NCI-H526 treated with DMSO at 0.1 percent for 48 hours (cell line): ENCODE results near the gene GPR34.
"Not testable (repeated sequence)": the region's sequence is repeated elsewhere in the genome, so short reads cannot be mapped to it uniquely, and the experiment has no call there.

Experiments
- DNase-seq: peaks from one replicate; lab custom pipeline; 2025; lab: John Stamatoyannopoulos, UW

The GPR34 gene, protein sequence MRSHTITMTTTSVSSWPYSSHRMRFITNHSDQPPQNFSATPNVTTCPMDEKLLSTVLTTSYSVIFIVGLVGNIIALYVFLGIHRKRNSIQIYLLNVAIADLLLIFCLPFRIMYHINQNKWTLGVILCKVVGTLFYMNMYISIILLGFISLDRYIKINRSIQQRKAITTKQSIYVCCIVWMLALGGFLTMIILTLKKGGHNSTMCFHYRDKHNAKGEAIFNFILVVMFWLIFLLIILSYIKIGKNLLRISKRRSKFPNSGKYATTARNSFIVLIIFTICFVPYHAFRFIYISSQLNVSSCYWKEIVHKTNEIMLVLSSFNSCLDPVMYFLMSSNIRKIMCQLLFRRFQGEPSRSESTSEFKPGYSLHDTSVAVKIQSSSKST

DNA sequence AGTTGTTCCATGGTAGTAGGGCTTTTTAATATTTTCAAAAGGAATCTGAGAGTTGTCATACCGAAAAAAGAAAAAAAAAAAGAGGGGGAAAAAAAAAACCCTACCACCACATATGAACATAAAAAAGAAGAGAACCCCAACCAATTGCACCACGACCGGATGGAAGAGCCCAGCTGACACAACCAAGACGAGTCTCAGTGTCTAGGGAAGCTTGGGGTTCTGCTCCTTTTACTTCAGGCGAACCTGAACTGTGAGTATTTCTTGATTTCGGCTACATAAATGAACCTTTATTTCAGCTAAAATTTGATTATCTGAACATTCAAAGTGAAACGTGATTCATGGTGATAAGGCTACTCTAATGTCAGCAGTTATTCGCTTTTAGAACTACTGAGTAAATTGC lies at the start of gene GPR34:
GPR34 (plus strand) TSS at position 139 of the 400 bp plus-strand sequence. CDS start 6,661 bp downstream, outside the sequence.
- no peak for DNase-seq

DNA sequence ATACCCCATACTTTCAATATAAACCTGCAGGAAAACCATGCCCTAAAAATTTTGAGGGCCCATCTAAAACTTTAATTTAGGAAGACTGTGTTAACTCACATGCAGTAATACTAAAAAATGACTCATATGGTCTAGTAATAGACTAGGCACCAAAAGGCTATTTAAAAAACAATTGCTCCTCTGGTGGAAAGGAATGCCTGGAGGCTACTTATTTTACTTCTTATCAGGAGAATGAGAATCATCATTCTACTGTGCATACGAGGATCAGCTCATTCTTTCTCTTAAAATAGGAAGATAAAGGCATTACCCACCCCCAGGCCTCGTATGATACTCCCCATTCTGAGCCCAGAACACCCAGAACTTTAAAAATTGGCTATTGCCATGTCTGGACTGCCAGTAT lies 42.6 kb upstream of the GPR34 start:
- DNase-seq = not testable (repeated sequence)

DNA sequence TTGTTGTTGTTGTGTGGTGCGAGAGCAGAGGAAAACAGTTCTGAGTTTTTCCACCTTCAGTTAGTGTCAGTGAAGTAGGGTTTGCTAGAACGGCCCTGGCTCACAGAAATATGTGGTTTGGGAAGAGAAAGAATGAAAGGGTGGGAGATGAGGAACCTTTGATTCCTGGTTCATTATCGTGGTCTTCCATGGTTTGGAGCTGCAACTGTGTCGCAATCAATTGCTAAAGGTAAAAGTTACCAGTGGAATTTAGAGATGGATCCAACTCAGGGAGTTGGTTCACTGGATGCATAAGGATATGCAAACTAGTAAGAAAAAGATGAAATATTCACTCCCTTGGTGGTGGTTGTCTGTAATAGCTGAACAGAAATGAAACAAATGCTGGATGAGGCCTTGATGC lies 35.6 kb upstream of the GPR34 start:
- DNase-seq = no peak

DNA sequence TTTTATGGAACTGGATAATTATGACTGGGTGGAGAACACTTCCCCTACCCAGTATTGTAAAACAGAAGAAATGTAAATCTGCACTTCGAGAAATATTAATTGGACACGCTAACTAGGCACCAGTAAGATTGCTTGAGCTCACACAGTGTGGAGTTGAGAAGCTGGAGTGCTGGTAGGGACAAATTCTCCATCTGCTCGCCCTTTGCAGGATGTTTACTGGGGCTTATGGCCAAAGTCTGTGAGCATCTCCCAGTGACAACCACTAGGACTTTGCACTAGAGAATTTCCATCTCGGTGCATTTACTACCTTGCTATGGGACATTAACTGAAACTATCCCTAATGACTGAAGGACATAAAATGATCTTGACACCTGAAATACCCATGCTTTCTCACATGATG lies 33.7 kb upstream of the GPR34 start:
- DNase-seq = no peak

DNA sequence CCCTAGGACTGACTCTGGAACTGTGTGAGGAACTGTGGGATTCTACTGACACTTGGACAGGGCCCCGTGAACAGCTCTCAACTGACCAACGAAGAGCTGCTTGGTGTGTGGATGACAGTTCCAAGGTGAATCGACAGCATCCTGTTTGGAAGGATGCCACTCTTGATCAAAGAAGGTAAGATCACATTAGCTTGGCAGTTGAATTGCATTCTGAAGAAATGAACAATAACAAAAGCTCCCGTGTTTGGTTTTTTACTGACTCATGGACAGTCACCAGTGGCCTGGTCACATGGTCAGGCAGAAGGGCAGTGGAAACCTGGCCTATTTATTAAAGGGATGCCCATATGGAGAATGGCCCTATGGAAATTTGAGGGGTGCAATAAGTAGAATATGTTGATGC lies 33.1 kb upstream of the GPR34 start:
- no peak for DNase-seq

DNA sequence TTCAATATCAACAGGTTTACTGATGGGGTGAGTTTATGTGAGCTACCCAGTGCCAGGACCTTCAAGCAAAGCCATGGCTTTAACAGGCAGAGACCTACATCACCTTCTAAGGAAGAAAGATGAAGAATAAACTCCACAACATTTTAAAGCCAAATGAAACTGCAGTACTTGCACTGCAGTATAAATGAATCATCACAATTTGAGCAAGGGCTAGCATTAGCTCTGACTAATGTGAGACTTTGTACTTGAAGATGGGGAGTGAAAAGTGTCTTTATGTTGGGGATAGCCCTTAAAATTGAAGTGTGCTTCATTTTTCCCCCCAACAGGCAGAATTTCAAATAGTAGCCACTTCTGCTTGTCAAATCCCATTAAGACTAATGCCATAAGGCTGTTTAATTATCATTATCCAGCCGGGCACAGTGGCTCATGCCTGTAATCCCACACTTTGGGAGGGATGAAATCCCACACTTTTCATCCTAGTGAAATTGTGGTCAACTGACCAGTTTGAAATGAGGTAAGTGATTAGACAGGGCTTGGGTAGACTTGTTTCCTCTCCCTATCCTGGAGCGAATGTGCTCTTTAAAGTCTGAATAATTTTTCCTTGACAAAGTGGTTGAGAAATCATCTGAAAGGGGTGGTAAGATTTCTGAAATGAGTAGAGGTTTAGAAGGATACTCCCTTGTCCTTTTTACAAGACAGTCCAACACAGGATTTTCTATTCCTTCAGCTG lies 27.2 kb upstream of the GPR34 start:
- DNase-seq = no peak

DNA sequence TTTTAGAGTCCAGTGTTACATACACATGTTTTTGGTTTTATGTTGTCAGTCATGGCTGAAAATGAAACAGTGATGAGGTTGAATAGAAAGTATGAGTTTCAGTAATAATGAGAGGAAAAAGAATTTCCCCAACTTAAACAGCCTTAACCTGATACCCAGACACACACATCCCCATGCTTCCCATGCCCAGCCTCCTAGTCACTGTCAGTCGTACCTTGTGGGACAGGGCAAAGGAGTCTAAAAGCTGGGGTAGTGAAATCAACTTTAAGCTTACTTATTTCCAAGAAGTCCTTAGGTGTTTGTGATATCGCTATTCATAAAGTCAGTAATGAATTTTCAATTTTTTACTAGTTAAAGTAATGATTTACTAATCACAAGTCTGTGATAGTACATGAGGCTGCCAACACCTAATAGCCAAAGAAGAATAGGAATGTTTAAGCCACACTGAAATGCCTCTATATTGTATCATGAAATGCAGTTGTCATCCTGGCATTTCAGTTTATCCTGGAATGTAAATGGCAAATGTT lies 24.3 kb upstream of the GPR34 start:
- no peak for DNase-seq

DNA sequence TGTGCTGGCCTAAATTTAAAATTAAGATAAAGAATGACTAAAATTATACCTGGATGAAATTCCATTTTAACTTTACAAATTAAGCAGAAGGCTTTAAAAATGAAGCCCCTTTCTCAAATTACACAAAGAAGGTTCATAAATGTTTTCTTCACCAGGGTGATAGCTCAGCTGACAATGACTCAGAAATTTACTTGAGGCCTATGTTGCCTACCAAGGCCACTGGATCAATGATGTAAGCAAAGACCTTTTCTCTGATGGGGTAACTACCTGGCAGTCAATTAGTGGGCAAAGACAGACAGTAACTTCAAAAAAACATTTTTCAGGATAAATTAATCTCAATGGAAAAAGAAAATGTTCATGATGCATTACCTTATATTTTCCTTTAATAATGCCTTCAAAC lies 23.9 kb upstream of the GPR34 start:
- no peak for DNase-seq

DNA sequence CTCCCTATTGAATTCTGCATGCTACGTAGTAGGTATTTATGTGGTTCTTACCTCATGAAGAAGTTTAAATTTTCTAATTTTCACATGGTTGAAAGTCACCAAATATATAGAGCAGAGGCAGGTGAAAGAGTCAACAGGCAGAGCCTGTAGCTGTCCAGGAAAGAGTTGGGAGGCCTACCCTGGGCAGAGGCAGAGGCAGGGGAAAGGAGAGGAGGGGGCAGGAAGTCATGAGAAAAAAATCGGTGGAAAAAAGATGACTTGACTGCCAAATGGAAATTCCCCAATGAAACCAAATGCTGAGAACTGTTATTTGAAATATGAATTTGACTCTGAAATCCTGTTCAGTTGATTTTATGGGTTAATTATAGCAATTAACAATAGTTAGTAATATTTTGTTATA lies 23.1 kb upstream of the GPR34 start:
- DNase-seq = no peak

DNA sequence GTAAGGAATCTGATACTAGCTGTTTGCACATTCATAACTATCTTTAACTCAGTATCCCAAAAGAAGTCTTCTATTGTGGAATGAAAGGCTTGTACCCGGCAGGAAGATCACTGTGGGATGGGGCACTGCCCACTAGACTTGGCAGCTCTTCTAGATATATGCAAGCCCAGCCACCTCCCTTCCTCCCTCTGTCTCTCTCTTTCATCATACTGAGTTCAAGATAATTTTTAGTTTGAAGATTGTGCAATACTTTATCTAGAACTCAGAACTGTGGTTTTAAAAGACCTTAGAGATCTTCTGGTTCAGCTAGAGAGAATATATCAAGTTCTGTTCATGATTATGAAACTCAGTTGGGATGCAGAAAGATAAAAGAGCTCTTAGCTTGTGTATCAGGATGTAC lies 22.5 kb upstream of the GPR34 start:
- DNase-seq = no peak

DNA sequence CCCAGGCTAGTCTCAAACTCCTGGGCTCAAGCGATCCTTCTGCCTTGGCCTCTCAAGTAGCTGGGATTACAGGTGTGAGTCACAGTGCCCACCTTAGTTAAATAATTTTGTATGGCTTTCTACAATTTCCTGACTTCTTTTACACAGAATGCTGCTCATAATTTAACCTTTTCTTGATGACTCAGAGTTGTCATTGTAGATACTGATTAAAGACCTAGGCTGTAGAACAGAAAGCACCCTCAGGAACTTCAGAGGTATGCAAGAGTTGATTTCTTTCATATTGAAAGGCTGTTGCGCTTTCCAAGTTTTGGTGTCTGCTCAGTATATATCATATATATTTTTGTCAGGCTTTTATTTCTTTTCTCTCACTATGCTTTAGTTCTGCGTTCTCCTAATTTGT lies 21.1 kb upstream of the GPR34 start:
- no peak for DNase-seq

DNA sequence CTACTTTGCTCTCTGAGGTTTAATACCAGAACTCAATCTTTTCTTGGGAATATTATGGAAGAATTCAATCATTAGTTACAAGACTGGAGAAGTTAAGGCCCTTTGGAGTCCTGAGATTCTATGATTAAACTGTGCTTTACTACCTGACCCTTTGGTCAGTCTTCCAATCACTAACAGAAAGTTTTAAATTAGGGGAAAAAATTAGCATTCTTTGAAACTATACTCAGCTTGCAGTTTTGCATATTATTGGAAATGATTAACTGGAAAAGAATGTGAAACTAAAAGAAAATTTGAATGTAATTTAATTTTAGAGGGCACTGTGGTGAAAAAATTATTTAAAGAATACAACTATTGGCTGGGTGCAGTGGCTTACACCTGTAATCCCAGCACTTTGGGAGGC lies 18.7 kb upstream of the GPR34 start:
- DNase-seq = no peak

DNA sequence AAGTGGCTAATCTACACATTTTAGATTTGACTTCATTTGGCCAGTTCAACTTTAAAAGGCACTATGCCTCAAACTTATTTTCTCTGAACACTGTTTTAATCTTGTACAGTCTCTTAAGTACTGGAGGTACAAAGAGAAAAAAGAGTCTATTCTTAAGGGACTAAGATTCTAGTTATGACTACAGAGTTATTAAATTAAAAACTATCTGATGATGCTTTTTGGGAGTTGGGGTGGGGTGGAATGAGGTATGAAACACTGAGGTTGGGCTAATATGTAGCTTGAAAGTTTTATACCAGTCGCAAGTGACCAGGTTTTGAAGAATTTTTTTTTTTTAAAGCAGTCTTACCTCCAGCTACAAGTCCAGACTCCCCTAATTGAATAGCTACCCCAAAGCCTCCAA lies 17.7 kb upstream of the GPR34 start:
- DNase-seq = no peak

DNA sequence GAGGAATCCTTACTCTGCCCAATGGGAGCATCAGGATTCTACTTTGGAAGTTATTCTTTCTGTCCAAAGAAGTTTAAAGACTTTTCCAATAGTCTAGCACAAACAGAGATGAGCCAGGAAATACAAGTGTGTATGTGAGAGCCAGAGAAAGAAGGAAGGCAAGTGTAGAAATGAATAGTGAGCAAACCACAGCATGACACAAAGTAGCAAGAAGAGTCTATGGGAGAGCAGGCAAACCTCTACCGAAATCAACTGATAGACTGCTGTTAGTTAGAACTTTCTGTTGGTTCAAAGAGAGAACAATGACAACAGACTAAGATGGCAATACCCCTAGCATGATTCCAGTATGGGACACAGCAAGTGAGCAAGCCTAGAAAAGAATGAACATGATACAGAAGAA lies 16.1 kb upstream of the GPR34 start:
- no peak for DNase-seq

DNA sequence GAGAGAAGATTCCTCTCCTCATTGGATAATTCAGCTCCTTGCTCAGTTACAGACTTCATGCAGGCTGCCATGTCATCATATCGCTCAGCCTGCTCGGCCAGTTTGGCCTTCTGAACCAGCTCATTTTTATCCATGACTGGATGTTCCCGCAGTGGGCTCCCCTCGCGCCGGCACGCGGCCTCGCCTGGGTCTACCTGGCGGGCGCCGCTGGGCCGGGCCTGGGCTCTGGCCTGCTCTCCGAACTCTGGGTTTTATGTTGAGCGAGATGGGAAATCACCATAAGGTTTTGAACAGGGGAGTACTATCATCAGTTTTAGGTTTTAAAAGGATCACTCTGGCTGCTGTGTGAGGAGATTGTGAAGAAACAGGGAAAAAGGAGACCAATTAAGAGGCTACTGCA lies 12.4 kb upstream of the GPR34 start:
- DNase-seq = not testable (repeated sequence)

DNA sequence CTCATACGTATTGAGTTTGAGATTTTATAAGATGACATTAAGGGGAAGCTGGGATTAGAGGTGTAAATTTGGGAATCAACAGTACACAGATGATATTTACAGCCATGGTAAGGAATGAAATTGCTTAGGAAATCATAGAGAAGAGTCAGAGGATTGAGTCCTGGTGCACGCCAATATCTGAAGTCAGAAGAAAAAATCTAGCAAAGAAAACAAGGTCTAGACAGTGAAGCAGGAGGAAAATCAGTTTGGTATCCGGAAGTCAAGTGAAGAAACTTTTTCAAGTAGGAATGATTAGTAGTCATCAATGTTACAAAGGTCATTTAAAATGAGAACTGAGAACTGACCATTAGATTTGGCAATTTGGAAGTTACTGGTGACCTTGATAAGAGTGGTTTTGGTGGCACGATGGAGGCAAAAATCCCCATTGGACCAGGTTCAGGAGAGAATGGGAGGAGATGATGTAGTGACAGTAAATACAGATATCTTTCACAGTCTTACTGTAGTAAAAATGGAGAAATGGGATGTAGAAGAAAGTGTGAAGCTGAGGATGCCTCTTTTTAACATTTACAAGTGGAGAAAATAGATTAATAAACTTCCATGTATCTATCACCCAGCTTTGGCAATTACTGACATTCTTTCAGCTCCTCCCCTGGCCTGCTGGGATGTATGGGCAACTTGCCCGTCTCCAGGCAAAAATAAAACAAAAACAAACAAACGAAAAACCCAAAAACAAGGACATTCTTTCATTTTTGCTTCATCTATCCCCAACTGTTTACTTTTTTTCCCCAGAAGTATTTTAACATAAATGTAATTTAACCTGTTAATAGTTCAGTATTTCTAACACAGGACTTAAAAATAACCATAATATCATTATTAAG lies 11.4 kb upstream of the GPR34 start:
- DNase-seq = no peak

DNA sequence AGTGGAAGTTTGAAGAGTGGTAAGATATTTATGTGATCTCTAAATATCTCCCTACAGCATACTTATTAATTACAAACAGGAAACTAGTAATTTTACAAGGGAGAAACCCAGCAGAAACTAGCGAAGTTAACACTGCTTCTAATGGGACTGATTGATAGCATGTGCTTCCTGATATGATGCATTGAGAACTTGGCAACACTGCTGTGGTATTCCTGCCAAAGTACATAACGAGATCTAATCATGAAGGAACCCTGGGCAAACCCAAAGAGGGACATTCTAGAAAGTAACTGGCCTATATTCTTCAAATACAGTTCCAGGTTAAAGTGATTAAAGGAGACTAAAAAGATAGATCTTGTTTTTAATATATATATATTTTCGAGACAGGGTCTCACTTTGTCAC lies 4.6 kb upstream of the GPR34 start:
- DNase-seq = no peak

DNA sequence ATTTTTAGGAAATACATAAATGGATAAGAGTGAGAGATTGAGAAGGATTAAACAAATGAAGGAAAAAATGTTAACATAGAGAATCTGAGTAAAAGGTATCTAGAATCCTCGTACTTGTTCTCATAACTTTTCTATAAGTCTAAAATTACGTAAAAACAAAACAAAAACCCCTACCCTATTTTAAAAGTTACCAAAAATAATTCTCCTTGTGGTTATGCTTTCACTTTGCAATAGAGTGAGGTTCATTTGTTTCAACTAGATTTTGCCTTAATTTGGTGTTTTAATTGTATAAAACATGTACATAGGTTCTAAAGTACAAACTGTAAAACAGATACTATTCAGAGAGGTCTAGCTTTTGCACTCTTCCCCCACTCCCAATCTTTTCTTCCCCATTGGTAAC lies 3.8 kb upstream of the GPR34 start:
- no peak for DNase-seq

DNA sequence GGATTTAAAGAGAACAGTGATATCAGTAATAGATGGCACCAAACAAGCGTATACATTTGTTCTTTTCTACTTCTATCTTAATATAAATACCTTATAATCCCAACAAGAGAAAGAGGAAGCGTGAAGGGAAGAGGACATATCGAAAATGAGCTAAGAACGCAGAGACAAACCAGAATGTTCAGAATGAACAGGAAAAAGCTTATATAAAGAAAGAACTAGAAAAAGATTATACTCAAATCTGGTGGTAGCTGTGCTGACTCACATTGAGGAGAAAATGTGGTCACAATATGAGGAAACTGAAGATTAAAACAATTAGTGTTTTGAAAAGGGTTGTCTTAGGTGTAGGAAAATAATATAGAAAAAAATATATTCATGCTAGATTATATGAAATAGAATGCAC lies 2.0 kb upstream of the GPR34 start:
- no peak for DNase-seq

DNA sequence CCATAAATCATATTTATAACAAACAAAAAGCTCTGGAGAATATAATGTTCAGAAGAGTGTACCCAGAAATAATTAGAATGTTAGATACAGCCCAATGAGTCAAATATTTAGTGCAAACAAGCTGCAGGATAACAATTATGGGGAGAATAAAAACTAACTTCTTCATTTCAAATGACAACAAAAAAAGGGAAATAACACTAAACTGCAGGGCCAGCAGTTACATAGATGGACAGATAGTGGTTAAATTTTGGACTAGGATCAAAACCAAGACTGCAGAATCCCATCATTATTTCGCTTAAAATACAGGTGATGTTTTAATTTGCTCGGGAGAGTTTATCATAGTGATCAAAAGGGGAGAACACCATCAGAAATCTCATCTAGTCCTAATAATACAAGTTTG lies 617 bp upstream of the GPR34 start:
- DNase-seq = no peak

DNA sequence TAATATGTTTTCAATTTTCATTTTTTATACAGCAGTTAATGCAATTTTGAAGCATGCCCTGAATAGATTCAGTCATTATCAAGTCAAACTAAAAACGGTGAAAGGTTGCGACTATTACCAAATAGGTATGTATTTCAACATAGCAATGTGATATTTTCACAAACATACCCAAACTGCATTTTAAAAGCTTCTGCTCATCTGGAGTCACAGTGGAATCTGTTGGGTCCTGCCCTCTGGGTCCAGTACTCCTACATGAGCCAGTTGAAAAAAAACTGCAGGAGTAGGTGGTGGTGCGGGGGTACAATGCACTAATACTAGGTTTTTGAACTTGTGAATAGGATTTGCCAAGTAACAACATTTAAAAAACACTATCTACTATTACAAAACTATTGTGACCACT lies 938 bp downstream of the GPR34 start:
- no peak for DNase-seq

DNA sequence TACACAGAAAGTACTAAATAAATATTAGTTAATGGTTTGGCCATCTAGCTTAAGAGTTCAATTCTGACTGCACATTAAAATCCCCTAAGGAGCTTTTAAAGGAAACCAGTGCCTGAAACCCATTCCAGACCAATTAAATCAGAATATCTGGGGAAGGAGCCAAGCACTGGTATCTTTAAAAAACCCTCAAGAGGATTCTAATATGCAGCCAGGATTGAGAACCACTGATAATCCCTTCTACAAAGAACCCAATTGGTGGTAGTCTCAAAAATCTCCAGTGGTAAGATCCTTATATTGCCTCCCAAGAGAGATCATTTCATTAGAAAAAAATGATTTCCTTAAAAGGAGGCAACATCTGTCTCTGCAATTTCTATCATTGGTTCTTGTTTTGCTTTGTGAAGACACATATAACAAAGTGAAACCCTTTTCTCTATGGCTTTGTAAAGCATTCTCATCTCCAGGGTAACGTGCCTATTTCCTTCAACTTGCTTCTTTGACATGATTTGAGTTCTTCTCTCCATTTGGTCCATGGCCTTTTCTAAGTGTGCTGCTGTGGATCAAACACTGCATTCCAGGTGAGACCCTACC lies 3.5 kb downstream of the GPR34 start:
- DNase-seq = no peak
